Activated T-cell treated with anti-CD3 and anti-CD28 coated beads for 24 hours (primary cell): ENCODE measurements around the gene RABL3.
"Not testable (repeated sequence)": the region's sequence is repeated elsewhere in the genome, so short reads cannot be mapped to it uniquely, and the experiment has no call there.

Experiments
- DNase-seq: peaks from one replicate; pipeline ENCODE4 v3.0.0-alpha.2; 2020; ENCODE audit warnings: low read depth

RABL3 gene

GRCh38 chr3:120682095-120682681 lies 60.1 kb downstream of the RABL3 start, which contains the start of gene HGD:
Gene HGD (minus strand): TSS chr3:120682239. CDS start chr3:120682111, 128 bp downstream.
- DNase-seq = no peak

- DNase-seq = no peak
Measured at GRCh38 chr3:120681506-120682038, 60.7 kb downstream of the RABL3 start.

GRCh38 chr3:120681018-120681417 lies 61.3 kb downstream of the RABL3 start:
- no peak for DNase-seq

- no peak for DNase-seq
Measured at GRCh38 chr3:120680193-120680894, 62.0 kb downstream of the RABL3 start.

- no peak for DNase-seq
Measured at GRCh38 chr3:120678984-120679383, 63.3 kb downstream of the RABL3 start.

- DNase-seq = no peak
Measured at GRCh38 chr3:120678331-120678947, 63.9 kb downstream of the RABL3 start.

- DNase-seq = not testable (repeated sequence)
Measured at GRCh38 chr3:120677193-120677592, 65.1 kb downstream of the RABL3 start.

GRCh38 chr3:120673116-120673515 lies 69.2 kb downstream of the RABL3 start:
- DNase-seq = no peak

GRCh38 chr3:120670576-120670975 lies 71.7 kb downstream of the RABL3 start:
- DNase-seq = no peak

GRCh38 chr3:120664926-120665325 lies 77.4 kb downstream of the RABL3 start:
- no peak for DNase-seq

GRCh38 chr3:120661945-120662344 lies 80.4 kb downstream of the RABL3 start:
- DNase-seq = no peak

GRCh38 chr3:120661106-120661905 lies 81.0 kb downstream of the RABL3 start:
- DNase-seq = no peak

GRCh38 chr3:120659834-120660233 lies 82.5 kb downstream of the RABL3 start:
- DNase-seq = no peak

- DNase-seq = no peak
Measured at GRCh38 chr3:120659285-120659684, 83.0 kb downstream of the RABL3 start.

- DNase-seq = no peak
Measured at GRCh38 chr3:120652896-120653545, 89.3 kb downstream of the RABL3 start.

- DNase-seq = no peak
Measured at GRCh38 chr3:120652281-120652680, 90.0 kb downstream of the RABL3 start.

- DNase-seq = no peak
Measured at GRCh38 chr3:120650311-120650710, 92.0 kb downstream of the RABL3 start.

- DNase-seq = no peak
Measured at GRCh38 chr3:120649830-120650233, 92.5 kb downstream of the RABL3 start.

GRCh38 chr3:120648290-120648689 lies 94.0 kb downstream of the RABL3 start:
- no peak for DNase-seq

GRCh38 chr3:120646771-120647432 lies 95.4 kb downstream of the RABL3 start:
- DNase-seq = no peak
